Lower leg skin (tissue), 4 donors: Measurements from ENCODE around the gene SORCS1. TPM values are rescaled to one million over a fixed set of nuclear protein-coding genes. Genes with fewer than 3 reads are reported as not detected.

ENCODE experiments used
- DNase-seq, 2 donors: peaks; one replicate each; pipeline ENCODE4 v3.0.0-alpha.2; 2019; ENCODE audit warnings: low spot score in 2 of 2
- H3K4me3 ChIP-seq: fragments of 200-600 bp; sonication (generic); 2 replicates; pipeline ENCODE4 v1.5.1; 2017; ENCODE audit warnings: mild to moderate bottlenecking, low read depth; ENCODE audit not compliant: poor library complexity, severe bottlenecking
- CTCF ChIP-seq, 3 donors: fragments of 450-650 bp; IDR thresholded peaks; one replicate each; pipeline ENCODE4 v1.5.1; 2016; ENCODE audit warnings: antibody characterized with exemption in 3 of 3, mild to moderate bottlenecking in 3 of 3, moderate library complexity in 2 of 3
- POLR2A ChIP-seq, 2 donors: fragments of 450-650 bp; IDR thresholded peaks; one replicate each; pipeline ENCODE4 v1.6.1; 2016 to 2017; ENCODE audit warnings: antibody characterized with exemption in 2 of 2, mild to moderate bottlenecking in 1 of 2, moderate library complexity in 1 of 2
- WGBS, 2 donors: methylation state at CpG; one replicate each; pipeline ENCODE4 v1.1.5; 2018; 5-methylcytosine and 5-hydroxymethylcytosine counted together
- intact Hi-C: fragments of 100-400 bp; cut with DNase I; formaldehyde crosslinking; loops from one replicate; pipeline ENCODE4 v1.15.0; 2023; ENCODE audit warnings: low total_unique reads
- total RNA-seq, 4 donors: library from RNA; depleted of rRNA; stranded (reverse); fragments of >200 nt; gene quantifications; one replicate each; pipeline ENCODE4 v1.1.0, GENCODE V29; 2016

Gene SORCS1
- total RNA-seq, 4 donors from 2014 or later: 2.2 to 5.3 (median 2.9) TPM

DNA sequence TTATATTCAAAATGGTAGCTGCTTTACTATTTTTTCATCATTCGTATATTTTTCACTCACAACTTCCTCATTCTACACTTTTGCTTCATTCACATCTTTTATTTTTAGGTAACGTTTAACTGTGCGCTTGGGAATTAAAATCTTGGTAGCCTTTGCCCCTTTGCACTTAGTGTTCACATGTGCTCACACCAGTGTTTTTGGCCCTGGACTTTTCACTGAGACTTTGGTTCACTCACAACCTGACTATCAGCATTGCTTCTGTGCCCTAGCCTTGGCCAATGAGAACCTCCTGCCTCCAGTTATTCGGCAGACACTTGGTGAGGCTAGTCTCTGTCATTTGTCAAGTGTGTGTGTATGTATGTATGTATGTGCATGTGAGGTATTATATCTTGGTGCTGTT lies 596.9 kb downstream of the SORCS1 start:
- intact Hi-C loops: no loop called here
- 89 to 92% methylated on average over 4 of the region's 4 CpGs for WGBS, 2 donors
- DNase-seq: no peak
- H3K4me3 ChIP-seq: no peak overlapping the region
- TF ChIP-seq POLR2A (IDR thresholded peaks at IDR 0.05) (no peak), CTCF (IDR thresholded peaks at IDR 0.05) (no peak)

- intact Hi-C loops: no loop called here
- no peak for DNase-seq
- no peak overlapping the region for H3K4me3 ChIP-seq
- WGBS, 2 donors: 24 to 28% methylated on average over 3 of the region's 3 CpGs
- TF ChIP-seq POLR2A (IDR thresholded peaks at IDR 0.05) (no peak), CTCF (IDR thresholded peaks at IDR 0.05) (no peak)
These were observed 597.6 kb downstream of the SORCS1 start for GRCh38 chr10:106566873-106567272.

DNA sequence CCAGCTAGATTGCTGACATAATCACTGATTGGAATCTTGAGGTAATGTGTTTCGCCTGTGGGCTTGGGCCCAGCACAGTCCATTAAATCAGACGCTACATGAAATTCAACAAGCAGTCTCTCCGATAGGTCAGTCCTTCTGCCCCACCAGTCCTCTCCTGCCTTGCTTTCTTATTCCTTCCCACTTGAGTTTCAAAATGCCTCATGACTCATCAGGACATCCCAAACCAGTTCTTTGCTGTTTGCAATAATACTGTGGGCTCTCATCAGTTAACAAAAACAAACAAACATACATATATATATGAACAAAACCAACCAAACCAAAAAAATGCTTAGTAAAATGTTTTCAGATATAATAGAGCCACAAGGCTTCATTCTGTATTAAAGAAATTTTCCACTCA lies 599.0 kb downstream of the SORCS1 start:
- intact Hi-C loops: no loop called here
- no peak for DNase-seq
- TF ChIP-seq POLR2A (IDR thresholded peaks at IDR 0.05): no peak
- TF ChIP-seq CTCF (IDR thresholded peaks at IDR 0.05): no peak
- WGBS, 2 donors: 91 to 93% methylated on average over 3 of the region's 3 CpGs
- H3K4me3 ChIP-seq: no peak overlapping the region

GRCh38 chr10:106563384-106563783 lies 601.1 kb downstream of the SORCS1 start:
- TF ChIP-seq POLR2A (IDR thresholded peaks at IDR 0.05) (no peak), CTCF (IDR thresholded peaks at IDR 0.05) (no peak)
- no peak for DNase-seq
- intact Hi-C loops: no loop called here
- H3K4me3 ChIP-seq: no peak overlapping the region
- 55 to 58% methylated on average over 3 of the region's 3 CpGs for WGBS, 2 donors

DNA sequence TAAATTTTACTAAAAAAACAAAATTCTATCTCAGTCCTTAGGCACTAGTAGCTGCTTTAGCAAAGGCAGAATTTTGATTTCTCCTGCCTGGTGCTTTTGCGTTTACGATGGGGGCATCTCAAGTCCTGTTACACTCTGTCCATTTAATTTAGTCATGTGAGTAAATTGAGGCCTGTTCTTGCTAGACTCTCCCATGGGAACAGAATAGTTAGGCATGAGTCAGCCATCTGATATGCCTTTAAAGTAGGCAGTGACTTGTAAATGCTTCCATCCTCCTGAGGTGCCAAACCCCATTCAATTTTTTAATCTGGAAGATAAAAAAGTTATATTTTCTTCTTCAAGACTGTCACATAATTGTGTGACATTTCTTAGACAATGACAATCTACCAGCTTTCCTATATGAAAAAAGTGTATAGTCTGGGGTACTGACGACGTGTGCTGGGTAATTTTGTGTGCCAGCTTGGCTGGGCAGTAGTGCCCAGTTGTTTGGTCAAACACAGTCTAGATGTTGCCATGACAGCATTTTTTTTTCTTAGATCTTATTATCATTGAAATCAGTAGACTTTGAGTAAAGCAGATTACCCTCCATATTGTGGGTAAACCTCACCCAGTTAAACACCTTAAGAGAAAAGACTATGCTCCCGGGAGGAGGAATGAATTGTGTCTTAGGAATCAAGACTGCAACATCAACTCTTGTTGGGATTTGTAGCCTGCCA lies 603.4 kb downstream of the SORCS1 start:
- intact Hi-C loops: no loop called here
- H3K4me3 ChIP-seq: no peak overlapping the region
- DNase-seq: no peak
- TF ChIP-seq CTCF (IDR thresholded peaks at IDR 0.05) (no peak), POLR2A (IDR thresholded peaks at IDR 0.05) (no peak)
- 75 to 84% methylated on average over 5 of the region's 5 CpGs for WGBS, 2 donors

- TF ChIP-seq POLR2A (IDR thresholded peaks at IDR 0.05): no peak
- TF ChIP-seq CTCF (IDR thresholded peaks at IDR 0.05): no peak
- intact Hi-C loops: no loop called here
- H3K4me3 ChIP-seq: no peak overlapping the region
- DNase-seq: no peak
- 69 to 91% methylated on average over 3 of the region's 3 CpGs for WGBS, 2 donors
These were observed 605.1 kb downstream of the SORCS1 start for GRCh38 chr10:106559442-106559841.
